Measurements from ENCODE around the gene LSP1.

DNA sequence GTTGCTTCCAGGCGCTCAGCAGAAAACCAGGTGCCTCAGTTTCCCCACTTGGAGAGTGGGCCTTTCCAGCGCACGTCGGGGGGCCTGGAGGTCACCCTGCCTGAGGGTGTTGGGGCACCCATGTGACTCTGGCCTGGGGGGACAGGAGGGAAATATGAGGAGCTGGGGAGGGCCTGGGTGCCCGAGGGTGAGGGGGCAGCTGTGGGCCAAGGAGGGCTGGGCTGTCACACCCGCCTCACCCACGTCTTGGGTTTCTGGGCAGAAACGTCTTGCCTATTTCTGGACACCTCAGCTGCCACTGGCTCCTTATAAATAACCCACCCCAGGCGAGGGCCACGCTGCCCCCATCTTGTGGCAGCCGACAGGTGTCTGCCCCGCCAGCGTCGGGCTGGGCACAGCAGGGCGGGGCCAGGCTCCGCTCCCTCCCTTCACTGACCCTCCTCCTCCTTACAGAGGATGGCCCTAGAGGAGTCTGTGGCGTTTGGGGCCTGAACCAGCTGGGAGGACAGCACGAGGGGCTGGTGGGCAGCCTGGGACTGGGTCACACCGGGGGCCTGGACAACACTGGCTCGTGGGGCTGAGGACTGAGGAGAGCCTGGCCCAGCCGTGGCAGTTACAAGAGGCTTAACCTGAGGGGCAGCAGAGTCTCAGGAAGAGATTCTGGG, 68.2 kb downstream of the LSP1 start:
- TF ChIP-seq, protein P1, sequence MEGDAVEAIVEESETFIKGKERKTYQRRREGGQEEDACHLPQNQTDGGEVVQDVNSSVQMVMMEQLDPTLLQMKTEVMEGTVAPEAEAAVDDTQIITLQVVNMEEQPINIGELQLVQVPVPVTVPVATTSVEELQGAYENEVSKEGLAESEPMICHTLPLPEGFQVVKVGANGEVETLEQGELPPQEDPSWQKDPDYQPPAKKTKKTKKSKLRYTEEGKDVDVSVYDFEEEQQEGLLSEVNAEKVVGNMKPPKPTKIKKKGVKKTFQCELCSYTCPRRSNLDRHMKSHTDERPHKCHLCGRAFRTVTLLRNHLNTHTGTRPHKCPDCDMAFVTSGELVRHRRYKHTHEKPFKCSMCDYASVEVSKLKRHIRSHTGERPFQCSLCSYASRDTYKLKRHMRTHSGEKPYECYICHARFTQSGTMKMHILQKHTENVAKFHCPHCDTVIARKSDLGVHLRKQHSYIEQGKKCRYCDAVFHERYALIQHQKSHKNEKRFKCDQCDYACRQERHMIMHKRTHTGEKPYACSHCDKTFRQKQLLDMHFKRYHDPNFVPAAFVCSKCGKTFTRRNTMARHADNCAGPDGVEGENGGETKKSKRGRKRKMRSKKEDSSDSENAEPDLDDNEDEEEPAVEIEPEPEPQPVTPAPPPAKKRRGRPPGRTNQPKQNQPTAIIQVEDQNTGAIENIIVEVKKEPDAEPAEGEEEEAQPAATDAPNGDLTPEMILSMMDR (IDR thresholded peaks at IDR 0.05 in 8 of 11, conservative IDR thresholded peaks at IDR 0.05 in 3 of 11): no peak
- TF ChIP-seq POLR2AphosphoS5 (IDR thresholded peaks at IDR 0.05) (peak in 1 of 3 donors; percentile 13), POLR2A (IDR thresholded peaks at IDR 0.05) (no peak)
